Duodenal mucosa (tissue), 2 donors: ENCODE data around the gene HEXIM1.

Source experiments
- H3K27ac ChIP-seq: one replicate; pipeline ENCODE4 v1.7.0; 2013; ENCODE audit warnings: low read depth, low read length
- H3K27me3 ChIP-seq, 2 donors: one replicate each; pipeline ENCODE4 v1.7.0; 2013; ENCODE audit warnings: low read length in 2 of 2, control low read depth in 1 of 2; ENCODE audit not compliant: insufficient read depth in 2 of 2, control insufficient read depth in 1 of 2
- H3K36me3 ChIP-seq, 2 donors: one replicate each; pipeline ENCODE4 v1.7.0; 2013; ENCODE audit warnings: low read length in 2 of 2, control low read depth in 1 of 2; ENCODE audit not compliant: insufficient read depth in 2 of 2, control insufficient read depth in 1 of 2
- H3K4me1 ChIP-seq, 2 donors: one replicate each; pipeline ENCODE4 v1.7.0; 2013; ENCODE audit warnings: low read length in 2 of 2, control low read depth in 1 of 2; ENCODE audit not compliant: insufficient read depth in 2 of 2, control insufficient read depth in 1 of 2
- H3K4me3 ChIP-seq, 2 donors: one replicate each; pipeline ENCODE4 v1.7.0; 2013; ENCODE audit warnings: low read length in 2 of 2, low read depth in 1 of 2
- H3K9ac ChIP-seq, 2 donors: one replicate each; pipeline ENCODE4 v1.7.0; 2013; ENCODE audit warnings: low read length in 2 of 2, low read depth in 1 of 2
- H3K9me3 ChIP-seq, 2 donors: one replicate each; pipeline ENCODE4 v1.7.0; 2013; ENCODE audit warnings: low read length in 2 of 2, control low read depth in 1 of 2; ENCODE audit not compliant: control insufficient read depth in 1 of 2

Gene HEXIM1

GRCh38 chr17:45114117-45114932, 34.0 kb upstream of the HEXIM1 start:
- no peaks in the 10 kb centered on the region for H3K4me1 ChIP-seq
- H3K9me3 ChIP-seq: no peaks in the 10 kb centered on the region
- no peaks in the 10 kb centered on the region for H3K27me3 ChIP-seq
- H3K27ac ChIP-seq: no peak overlapping the region
- no peak overlapping the region for H3K4me3 ChIP-seq
- no peak overlapping the region for H3K9ac ChIP-seq
- no peaks in the 10 kb centered on the region for H3K36me3 ChIP-seq

GRCh38 chr17:45115015-45115625, 33.2 kb upstream of the HEXIM1 start:
- no peak overlapping the region for H3K9ac ChIP-seq

GRCh38 chr17:45115871-45116270, 32.4 kb upstream of the HEXIM1 start:
- Histone ChIP-seq H3K27ac (no peak overlapping the region), H3K4me1 (no peaks in the 10 kb centered on the region), H3K27me3 (no peaks in the 10 kb centered on the region), H3K9me3 (no peaks in the 10 kb centered on the region), H3K4me3 (no peak overlapping the region), H3K9ac (no peak overlapping the region), H3K36me3 (no peaks in the 10 kb centered on the region)

More at GRCh38 chr17:45115015-45115625, 33.2 kb upstream of the HEXIM1 start:
- H3K27me3 ChIP-seq: no peaks in the 10 kb centered on the region
- no peaks in the 10 kb centered on the region for H3K36me3 ChIP-seq
- H3K4me1 ChIP-seq: no peaks in the 10 kb centered on the region
- H3K9me3 ChIP-seq: no peaks in the 10 kb centered on the region
- H3K4me3 ChIP-seq: no peak overlapping the region
- H3K27ac ChIP-seq: no peak overlapping the region

- H3K27me3 ChIP-seq: no peaks in the 10 kb centered on the region
- no peak overlapping the region for H3K27ac ChIP-seq
- no peak overlapping the region for H3K4me3 ChIP-seq
- no peaks in the 10 kb centered on the region for H3K36me3 ChIP-seq
- H3K9me3 ChIP-seq: no peaks in the 10 kb centered on the region
- no peaks in the 10 kb centered on the region for H3K4me1 ChIP-seq
- H3K9ac ChIP-seq: no peak overlapping the region
Observed at GRCh38 chr17:45116434-45117016, 31.8 kb upstream of the HEXIM1 start.

GRCh38 chr17:45117334-45117733, 30.9 kb upstream of the HEXIM1 start:
- H3K36me3 ChIP-seq: no peaks in the 10 kb centered on the region
- H3K4me1 ChIP-seq: peaks cover 0 to 1% of the 10 kb centered on the region in 2 donors
- no peaks in the 10 kb centered on the region for H3K9me3 ChIP-seq
- H3K4me3 ChIP-seq: no peak overlapping the region
- no peaks in the 10 kb centered on the region for H3K27me3 ChIP-seq
- no peak overlapping the region for H3K9ac ChIP-seq
- H3K27ac ChIP-seq: no peak overlapping the region

GRCh38 chr17:45117848-45118646, 30.2 kb upstream of the HEXIM1 start:
- no peak overlapping the region for H3K27ac ChIP-seq
- no peak overlapping the region for H3K4me3 ChIP-seq
- H3K9me3 ChIP-seq: no peaks in the 10 kb centered on the region
- H3K36me3 ChIP-seq: no peaks in the 10 kb centered on the region
- no peak overlapping the region for H3K9ac ChIP-seq
- peaks cover 7 to 8% of the 10 kb centered on the region in 2 donors for H3K4me1 ChIP-seq
- no peaks in the 10 kb centered on the region for H3K27me3 ChIP-seq

GRCh38 chr17:45118691-45119090, 29.6 kb upstream of the HEXIM1 start:
- H3K9ac ChIP-seq: no peak overlapping the region
- no peak overlapping the region for H3K27ac ChIP-seq
- peaks cover 13% of the 10 kb centered on the region in 2 donors for H3K4me1 ChIP-seq
- H3K4me3 ChIP-seq: no peak overlapping the region
- H3K36me3 ChIP-seq: no peaks in the 10 kb centered on the region
- no peaks in the 10 kb centered on the region for H3K9me3 ChIP-seq
- no peaks in the 10 kb centered on the region for H3K27me3 ChIP-seq

- H3K9me3 ChIP-seq: no peaks in the 10 kb centered on the region
- no peaks in the 10 kb centered on the region for H3K27me3 ChIP-seq
- no peak overlapping the region for H3K27ac ChIP-seq
- no peaks in the 10 kb centered on the region for H3K36me3 ChIP-seq
- H3K9ac ChIP-seq: no peak overlapping the region
- no peak overlapping the region for H3K4me3 ChIP-seq
- H3K4me1 ChIP-seq: peaks cover 24% of the 10 kb centered on the region in 2 donors
Observed at GRCh38 chr17:45119964-45120363, 28.3 kb upstream of the HEXIM1 start.

- no peaks in the 10 kb centered on the region for H3K9me3 ChIP-seq
- no peak overlapping the region for H3K9ac ChIP-seq
- no peak overlapping the region for H3K27ac ChIP-seq
- no peak overlapping the region for H3K4me3 ChIP-seq
- H3K27me3 ChIP-seq: no peaks in the 10 kb centered on the region
- H3K4me1 ChIP-seq: peaks cover 24% of the 10 kb centered on the region in 2 donors
- no peaks in the 10 kb centered on the region for H3K36me3 ChIP-seq
Observed at GRCh38 chr17:45120558-45120957, 27.7 kb upstream of the HEXIM1 start.

GRCh38 chr17:45121055-45121454, 27.2 kb upstream of the HEXIM1 start:
- no peaks in the 10 kb centered on the region for H3K27me3 ChIP-seq
- no peak overlapping the region for H3K4me3 ChIP-seq
- no peaks in the 10 kb centered on the region for H3K9me3 ChIP-seq
- no peaks in the 10 kb centered on the region for H3K36me3 ChIP-seq
- H3K27ac ChIP-seq: no peak overlapping the region
- no peak overlapping the region for H3K9ac ChIP-seq
- peaks cover 24% of the 10 kb centered on the region in 2 donors for H3K4me1 ChIP-seq
